OCI-LY1 (cell line): ENCODE measurements around the gene GGA2.

Experiments
- EZH2 ChIP-seq: fragments of 200-600 bp; sonication (generic), shearing (Covaris generic); IDR thresholded peaks from 2 replicates; pipeline ENCODE4 v1.8.0; 2017; ENCODE audit warnings: borderline replicate concordance, mixed run types, mild to moderate bottlenecking, antibody characterized with exemption, low read length, moderate library complexity, mixed read lengths
- TF ChIP-seq, protein P1 (sequence below): fragments of 200-600 bp; sonication (generic), shearing (Covaris generic); IDR thresholded peaks from 2 replicates; pipeline ENCODE4 v1.5.1; 2017; ENCODE audit warnings: mild to moderate bottlenecking, antibody characterized with exemption, low read length, moderate library complexity, mixed read lengths

DNA sequence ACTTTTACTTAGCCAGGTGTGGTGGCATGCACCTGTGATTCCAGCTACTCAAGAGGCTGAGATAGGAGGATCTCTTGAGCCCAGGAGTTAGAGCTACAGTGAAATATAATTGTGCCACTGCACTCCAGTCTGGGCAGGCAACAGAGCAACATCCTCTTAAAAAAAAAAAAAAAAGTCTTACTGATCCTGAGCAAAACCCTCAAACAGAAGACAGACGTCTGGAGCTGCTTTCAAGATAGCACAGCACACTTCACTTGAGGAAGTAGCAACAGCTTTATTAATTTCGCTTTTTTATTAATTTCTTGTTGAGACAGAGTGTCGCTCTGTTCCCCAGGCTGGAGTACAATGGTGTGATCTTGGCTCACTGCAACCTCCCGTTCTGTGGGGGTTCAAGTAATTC, 10.2 kb upstream of the GGA2 start:
- TF ChIP-seq, protein P1, sequence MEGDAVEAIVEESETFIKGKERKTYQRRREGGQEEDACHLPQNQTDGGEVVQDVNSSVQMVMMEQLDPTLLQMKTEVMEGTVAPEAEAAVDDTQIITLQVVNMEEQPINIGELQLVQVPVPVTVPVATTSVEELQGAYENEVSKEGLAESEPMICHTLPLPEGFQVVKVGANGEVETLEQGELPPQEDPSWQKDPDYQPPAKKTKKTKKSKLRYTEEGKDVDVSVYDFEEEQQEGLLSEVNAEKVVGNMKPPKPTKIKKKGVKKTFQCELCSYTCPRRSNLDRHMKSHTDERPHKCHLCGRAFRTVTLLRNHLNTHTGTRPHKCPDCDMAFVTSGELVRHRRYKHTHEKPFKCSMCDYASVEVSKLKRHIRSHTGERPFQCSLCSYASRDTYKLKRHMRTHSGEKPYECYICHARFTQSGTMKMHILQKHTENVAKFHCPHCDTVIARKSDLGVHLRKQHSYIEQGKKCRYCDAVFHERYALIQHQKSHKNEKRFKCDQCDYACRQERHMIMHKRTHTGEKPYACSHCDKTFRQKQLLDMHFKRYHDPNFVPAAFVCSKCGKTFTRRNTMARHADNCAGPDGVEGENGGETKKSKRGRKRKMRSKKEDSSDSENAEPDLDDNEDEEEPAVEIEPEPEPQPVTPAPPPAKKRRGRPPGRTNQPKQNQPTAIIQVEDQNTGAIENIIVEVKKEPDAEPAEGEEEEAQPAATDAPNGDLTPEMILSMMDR = no peak
- no peak for TF ChIP-seq EZH2
